GM18507 (cell line): ENCODE measurements around the gene MB.
"Not testable (repeated sequence)": the region's sequence is repeated elsewhere in the genome, so short reads cannot be mapped to it uniquely, and the experiment has no call there.

Experiments
- DNase-seq: peaks from one replicate; pipeline ENCODE4 v3.0.0; 2011; ENCODE audit warnings: low read depth; ENCODE audit not compliant: insufficient read length; ENCODE audit errors: extremely low spot score
- FAIRE-seq: peaks from 2 replicates; lab custom pipeline; 2011; peaks lifted over from hg19 to GRCh38; lab: Jason Lieb, UNC

Gene MB

GRCh38 chr22:35641494-35642120 lies 24.5 kb upstream of the MB start:
- DNase-seq (no peak), FAIRE-seq (peak; percentile 38)

- FAIRE-seq (no peak), DNase-seq (no peak)
These were observed 21.3 kb upstream of the MB start for GRCh38 chr22:35638410-35638809.

GRCh38 chr22:35638001-35638400 lies 20.9 kb upstream of the MB start:
- DNase-seq (no peak), FAIRE-seq (no peak)

- DNase-seq (no peak), FAIRE-seq (no peak)
These were observed 20.1 kb upstream of the MB start for GRCh38 chr22:35637254-35637653.

GRCh38 chr22:35634943-35635540 lies 17.9 kb upstream of the MB start:
- FAIRE-seq (no peak), DNase-seq (no peak)

DNA sequence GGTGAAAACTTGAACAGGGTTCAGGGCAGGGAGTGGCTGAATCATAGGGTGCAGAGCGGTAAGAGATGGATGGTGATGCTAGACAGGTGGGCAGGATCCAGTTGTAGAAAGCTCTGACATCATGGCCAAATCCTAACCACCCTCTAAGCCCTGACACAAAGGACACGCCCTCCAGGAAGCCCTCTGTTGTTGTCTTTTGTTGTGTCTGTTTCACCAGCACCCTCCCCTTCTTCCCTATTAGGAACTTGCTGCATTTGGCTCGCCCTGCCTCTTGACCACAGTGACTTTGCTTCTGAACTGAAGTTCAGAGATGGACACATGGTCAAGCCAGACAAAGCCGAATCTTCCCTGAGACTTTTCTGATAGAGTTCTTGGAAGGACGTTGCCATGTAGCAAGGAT lies 16.9 kb upstream of the MB start:
- FAIRE-seq: no peak
- no peak for DNase-seq

GRCh38 chr22:35633520-35633919 lies 16.4 kb upstream of the MB start:
- FAIRE-seq: no peak
- no peak for DNase-seq

DNA sequence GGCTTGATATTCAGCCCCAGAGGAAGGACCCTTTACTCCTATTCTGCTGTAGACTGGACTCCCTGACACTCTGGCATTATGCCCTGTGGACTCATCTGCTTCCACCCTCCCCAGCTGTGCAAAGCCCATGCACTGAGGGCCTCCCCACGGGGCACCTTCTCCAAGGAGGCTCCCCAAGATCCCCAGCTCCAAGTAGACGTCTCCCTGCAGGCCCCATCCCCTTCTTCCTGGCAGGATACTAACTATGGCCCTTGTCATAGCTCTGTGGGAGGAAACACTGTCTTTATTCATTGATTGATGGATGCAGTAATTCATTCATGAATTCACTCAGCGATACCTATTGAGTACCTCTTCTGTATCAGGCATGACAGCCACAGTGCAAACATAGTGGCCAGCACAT lies 15.8 kb upstream of the MB start:
- no peak for FAIRE-seq
- DNase-seq: no peak

DNA sequence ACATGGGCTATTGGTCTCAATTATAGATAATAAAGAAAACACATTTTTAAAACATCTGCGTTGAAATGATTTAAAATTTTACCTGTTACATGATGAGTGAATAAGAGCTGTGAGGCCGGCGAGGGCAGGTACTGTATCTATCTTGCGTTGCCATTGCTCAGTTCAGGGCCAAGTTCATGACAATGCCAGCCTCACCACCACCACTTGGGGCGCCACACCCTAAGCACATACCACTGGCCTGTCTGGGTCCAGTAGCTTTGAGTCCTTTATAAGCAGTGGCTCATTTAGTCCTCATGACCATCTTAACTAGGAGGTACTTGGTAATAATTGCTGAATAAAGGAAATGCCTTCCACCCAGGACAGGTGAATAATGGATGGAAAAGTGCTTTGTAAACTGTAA lies 14.5 kb upstream of the MB start:
- DNase-seq (no peak), FAIRE-seq (peak; percentile 38)

GRCh38 chr22:35630891-35631290 lies 13.8 kb upstream of the MB start:
- DNase-seq: no peak

DNA sequence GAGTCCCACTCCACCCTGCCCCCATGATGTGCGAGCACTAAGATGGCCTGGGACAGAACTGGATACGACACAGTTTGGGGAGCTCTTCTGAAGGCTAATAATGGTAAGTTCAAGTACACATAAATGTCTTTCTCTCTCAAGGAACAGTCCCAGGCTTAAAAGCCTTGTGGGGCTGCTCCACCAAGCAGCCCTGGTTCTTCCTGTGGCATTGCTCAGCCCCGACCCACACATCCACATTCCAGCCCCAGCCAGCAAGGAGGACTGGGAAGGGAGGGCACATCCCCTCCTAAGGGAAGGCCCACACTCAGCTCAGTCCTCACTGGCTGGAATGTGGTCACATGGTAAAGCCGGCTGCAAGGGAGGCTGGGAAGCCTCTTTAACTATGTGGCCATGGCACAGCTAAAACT lies 13.3 kb upstream of the MB start:
- FAIRE-seq: no peak
- DNase-seq: no peak

More at GRCh38 chr22:35630891-35631290, 13.8 kb upstream of the MB start:
- FAIRE-seq: no peak

DNA sequence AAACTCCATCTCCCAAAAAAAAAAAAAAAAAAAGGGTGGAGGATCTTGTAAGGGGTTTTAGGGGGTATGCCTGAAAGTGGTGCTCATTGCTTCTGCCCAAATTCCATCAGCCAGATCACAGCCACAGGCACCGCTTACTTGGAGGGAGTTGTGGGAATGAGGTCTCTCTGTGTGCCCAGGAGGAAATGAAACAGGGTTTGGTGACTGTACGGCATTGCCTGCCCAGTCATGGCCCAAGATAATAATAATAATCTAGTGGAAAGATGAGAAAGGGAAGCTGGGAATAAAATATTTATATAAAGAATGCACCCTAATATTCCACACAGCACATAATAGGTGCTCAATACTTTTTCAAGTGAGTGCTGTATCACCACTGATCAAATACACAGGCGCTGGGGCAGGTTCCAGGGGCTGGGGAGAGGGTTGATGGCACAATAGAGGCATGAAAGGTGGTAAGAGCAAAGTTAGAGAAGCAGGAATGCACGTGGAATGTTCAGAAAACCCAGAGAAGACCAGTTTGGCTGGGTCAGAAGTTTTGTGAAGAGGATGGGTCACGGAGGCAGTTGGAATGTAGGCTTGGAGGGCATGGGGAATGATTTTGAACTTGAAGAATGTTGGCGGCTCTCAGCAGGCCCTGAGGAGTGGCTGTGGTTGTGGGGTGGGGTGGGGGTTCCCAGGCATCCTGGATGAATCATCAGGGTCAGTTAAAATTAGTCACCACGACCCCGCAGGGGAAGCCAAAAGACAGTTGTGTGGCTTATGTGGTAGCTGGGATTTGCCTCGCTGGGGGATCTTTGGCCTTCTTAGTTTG lies 12.5 kb upstream of the MB start:
- peak; percentile 38 for DNase-seq
- peak; percentile 58 for FAIRE-seq

DNA sequence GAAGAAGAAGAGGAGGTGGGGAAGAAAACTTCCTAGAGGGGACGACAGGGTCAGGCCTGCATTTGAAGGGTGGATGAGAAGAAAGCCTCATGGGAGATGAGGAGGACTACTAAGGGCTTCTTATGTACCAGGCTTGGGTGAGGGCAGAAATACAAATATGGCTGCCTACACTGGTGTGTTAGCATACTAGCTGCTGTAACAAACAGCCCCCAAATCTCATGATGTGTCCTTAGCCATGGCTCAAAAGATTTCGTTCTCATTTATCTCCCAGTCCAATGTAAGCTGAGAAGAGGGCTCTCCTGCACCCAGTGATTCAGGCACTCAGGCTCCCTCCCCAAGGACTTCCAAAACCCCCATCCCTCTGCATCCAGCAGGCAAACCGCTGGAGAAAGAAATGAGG lies 11.6 kb upstream of the MB start:
- no peak for FAIRE-seq
- DNase-seq: no peak

DNA sequence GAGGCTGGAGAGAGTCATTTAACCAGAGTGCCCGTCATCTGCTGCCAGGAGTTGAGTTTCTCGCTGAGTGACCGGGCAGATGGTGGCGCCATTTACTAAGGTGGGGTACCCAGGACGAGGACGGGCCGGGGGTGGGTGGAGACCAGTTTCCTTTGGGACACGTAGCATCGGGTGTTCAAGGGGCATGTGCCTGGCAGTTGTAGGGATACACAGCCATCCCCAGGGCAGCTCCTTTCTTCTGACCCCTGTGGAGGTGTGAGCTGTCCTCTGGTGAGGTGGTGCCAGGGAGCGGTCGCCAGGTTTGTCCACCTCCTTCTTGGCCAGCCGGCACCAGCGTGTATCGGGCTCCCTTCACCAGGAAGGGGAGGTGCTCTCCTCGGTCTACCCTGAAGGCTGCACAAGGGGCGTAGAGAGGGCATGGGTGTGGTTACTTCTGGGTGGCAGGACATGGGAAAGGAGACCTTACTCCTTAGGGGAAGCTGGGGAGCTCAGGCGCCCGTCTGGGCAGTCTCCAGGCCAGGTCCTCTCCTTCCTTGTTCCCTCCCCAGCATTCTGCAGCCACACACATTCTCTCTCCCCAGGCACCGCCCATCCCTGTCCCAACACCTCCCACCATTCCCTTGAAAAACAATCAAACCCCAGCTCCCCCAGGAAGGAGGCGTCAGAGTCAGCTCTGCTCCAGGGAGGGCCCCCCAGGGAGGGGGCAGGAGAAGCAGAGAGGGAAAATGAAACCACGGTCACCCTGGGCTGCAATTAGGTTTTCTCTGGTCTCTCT lies 10.3 kb upstream of the MB start:
- DNase-seq (peak; percentile 23), FAIRE-seq (peak; percentile 59)

DNA sequence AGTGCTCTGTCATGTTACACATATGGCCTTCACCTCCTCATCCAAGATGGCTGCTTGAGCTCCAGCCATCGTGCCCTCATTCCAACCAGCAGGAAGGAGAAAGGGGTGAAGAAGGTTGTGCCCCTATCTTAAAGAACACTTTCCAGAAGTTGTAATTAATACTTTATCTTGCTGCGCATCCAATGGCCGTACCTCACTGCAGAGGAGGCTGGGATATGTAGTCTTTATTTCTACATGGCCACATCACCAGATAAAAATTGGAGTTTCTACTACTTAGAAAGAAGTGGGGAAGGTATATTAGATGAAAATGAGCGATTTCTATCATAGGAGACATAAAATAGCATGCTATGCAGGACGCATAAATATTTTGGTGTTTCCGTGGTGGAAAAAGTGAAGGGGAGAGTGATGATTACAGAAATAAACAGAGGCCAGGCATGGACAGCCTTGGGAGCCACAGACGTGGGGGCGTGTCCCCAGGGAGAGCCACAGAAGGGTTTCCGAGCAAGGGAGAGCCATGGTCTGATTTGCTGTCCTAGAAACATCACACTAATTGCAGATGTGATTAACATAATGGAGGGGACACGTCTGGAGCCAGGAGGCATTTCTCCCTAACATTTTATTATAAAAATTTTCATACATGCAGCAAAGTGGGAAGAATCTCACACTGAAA lies 8.8 kb upstream of the MB start:
- FAIRE-seq (no peak), DNase-seq (no peak)

DNA sequence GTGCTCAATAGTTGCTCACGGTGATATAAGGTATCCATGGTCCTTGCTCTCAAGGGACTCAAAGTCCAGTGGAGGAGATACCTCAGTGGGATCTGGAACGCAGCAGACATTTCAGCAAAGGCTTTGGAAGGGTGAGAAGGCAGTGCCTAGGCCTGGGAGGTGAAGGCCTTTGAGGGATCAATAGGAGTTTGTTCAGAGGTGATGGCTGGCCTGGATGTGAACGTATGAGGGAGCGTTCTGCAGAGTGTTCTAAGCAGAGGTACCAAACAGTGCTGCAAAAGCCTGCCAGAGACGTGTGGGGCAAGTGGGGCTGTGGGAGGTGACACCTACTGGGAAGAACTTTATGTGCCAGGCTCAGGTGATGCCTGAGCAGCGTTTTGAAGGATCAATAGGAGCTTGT lies 7.4 kb upstream of the MB start:
- no peak for DNase-seq

GRCh38 chr22:35623885-35624284 lies 6.8 kb upstream of the MB start:
- not testable (repeated sequence) for DNase-seq, FAIRE-seq

More for the DNA sequence above, 7.4 kb upstream of the MB start:
- no peak for FAIRE-seq

DNA sequence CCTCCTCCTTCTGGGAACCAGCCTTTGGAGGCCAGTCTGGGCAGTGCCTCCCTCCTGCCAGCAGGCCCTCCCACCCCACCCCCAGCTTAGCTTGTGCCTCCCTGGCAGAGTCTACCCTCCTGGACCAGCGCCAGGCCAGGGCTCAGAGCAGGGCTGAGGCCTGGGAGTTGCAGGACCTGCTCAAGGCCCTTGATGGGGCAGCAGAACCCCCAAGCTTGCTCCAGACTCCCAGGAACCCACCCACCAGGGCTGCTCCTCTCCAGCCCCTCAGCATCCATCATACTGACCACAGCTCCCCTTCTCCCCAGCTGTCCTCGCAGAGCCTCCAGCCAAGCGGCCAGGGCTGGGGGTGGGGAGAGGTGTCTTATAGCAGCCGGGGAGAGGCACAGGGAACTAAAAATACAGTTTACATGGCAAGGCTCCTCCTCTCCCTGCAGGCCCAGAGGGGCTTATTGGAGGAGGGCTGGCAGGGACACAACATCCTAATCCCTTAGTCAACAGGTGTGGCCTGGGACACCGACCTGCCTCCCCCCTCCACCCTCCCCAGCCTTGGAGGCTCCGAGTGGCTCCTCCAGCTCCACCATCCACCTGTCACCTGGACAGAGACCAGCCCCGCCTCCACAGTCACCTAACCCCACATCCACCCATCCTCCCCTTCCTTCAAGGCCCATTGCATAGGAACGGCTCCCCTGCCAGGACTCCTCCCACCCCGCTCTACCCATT lies 5.2 kb upstream of the MB start:
- FAIRE-seq: no peak
- DNase-seq: no peak

DNA sequence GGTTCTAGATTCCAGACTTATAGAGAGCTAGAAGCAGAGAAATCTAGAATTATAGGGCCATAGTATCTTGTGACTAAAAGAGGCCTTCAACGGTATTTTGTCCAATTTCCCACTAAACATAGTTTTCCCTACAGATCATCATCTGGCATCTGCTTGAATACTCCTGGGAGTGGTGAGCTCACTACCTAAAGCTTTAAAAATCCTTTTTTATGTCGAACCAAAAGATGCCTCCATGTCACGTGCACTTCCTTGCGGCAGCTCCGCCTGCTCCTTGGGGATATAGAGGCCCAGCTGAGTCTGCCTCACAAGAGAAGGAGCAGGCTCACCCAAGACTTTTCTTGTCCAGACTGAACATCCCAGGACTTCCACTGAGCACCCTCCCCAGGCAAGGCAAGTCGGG lies 4.3 kb upstream of the MB start:
- FAIRE-seq: no peak
- no peak for DNase-seq
